Activated T-helper 1 cell treated with anti-CD3 and anti-CD28 coated beads, Interleukin-12 subunit alpha, Interleukin-12 subunit beta, Interleukin-2, Interleukin-4 antibody, amounts not matched to agents 30 ng/mL and 10 ng/mL and 1 ng/mL, durations not matched to agents 14 hours and 24 hours and 36 hours (primary cell): ENCODE measurements around the gene HS6ST1. TPM values are rescaled to one million over a fixed set of nuclear protein-coding genes. Genes with fewer than 3 reads are reported as not detected.
"Not testable (repeated sequence)": the region's sequence is repeated elsewhere in the genome, so short reads cannot be mapped to it uniquely, and the experiment has no call there.

ENCODE experiments used
- DNase-seq: peaks from one replicate; pipeline ENCODE4 v3.0.0; 2021; ENCODE audit warnings: low spot score
- H3K27ac Mint-ChIP-seq: one replicate; pipeline ENCODE4 v1.8.0; 2021; ENCODE audit warnings: mild to moderate bottlenecking, mixed read lengths
- H3K27me3 Mint-ChIP-seq: one replicate; pipeline ENCODE4 v1.8.0; 2022; ENCODE audit warnings: mild to moderate bottlenecking, moderate library complexity, mixed read lengths; ENCODE audit not compliant: insufficient read depth
- H3K36me3 Mint-ChIP-seq: one replicate; pipeline ENCODE4 v1.8.0; 2021; ENCODE audit warnings: low read depth, mixed read lengths
- H3K4me1 Mint-ChIP-seq: one replicate; pipeline ENCODE4 v1.8.0; 2021; ENCODE audit warnings: low read depth, mixed read lengths
- H3K4me3 Mint-ChIP-seq: one replicate; pipeline ENCODE4 v1.8.0; 2021; ENCODE audit warnings: mild to moderate bottlenecking, moderate library complexity, mixed read lengths
- H3K9me3 Mint-ChIP-seq: one replicate; pipeline ENCODE4 v1.8.0; 2021; ENCODE audit warnings: mixed read lengths
- intact Hi-C: fragments of 100-400 bp; cut with micrococcal nuclease; formaldehyde crosslinking; loops from one replicate; pipeline ENCODE4 v1.15.1; 2024
- total RNA-seq: library from RNA; stranded (reverse); gene quantifications from 2 replicates; pipeline ENCODE4 v1.2.3, GENCODE V29; 2022

Gene HS6ST1
- total RNA-seq, 1 donor from 2014 or later: 22.3 TPM

DNA sequence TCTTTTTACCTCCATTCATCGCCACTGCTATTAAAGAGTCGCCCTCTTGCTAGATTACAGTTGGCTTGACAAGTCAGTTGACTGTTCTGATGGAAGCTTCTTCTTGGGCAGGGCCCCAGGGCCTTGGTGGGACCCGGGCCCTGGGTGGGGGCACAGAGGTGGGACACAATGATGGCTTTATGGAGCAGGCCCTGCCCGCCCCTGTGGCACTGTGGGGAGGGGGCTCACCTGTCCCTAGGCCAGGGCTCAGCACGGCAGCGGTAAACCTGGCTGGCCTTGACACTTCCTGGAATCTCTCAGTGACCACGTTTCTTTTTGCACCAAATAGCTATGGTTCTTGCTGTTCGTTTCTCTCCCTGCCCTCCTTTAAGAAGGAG is 4.9 kb upstream of the HS6ST1 start:
- intact Hi-C loops: loop anchor here (2.0 to 10.0 kb wide), 6 partner anchors 91 to 1521 kb away; partner anchors contain the start of gene AMMECR1L
- H3K36me3 Mint-ChIP-seq: no peaks in the 10 kb centered on the region
- peak overlapping the region; percentile 77 for H3K27ac Mint-ChIP-seq
- H3K4me1 Mint-ChIP-seq: peaks cover 6% of the 10 kb centered on the region
- DNase-seq: no peak
- H3K9me3 Mint-ChIP-seq: no peaks in the 10 kb centered on the region
- peak overlapping the region; percentile 78 for H3K4me3 Mint-ChIP-seq
- peaks cover 3% of the 10 kb centered on the region for H3K27me3 Mint-ChIP-seq

- intact Hi-C loops: loop anchor here (2.0 to 10.0 kb wide), 6 partner anchors 91 to 1522 kb away; partner anchors contain the start of gene AMMECR1L
- Mint-ChIP-seq H3K9me3 (no peaks in the 10 kb centered on the region), H3K4me1 (peaks cover 6% of the 10 kb centered on the region), H3K27me3 (peaks cover 3% of the 10 kb centered on the region), H3K27ac (peak overlapping the region; percentile 77), H3K36me3 (no peaks in the 10 kb centered on the region), H3K4me3 (peak overlapping the region; percentile 78)
- no peak for DNase-seq
These were observed 4.3 kb upstream of the HS6ST1 start for GRCh38 chr2:128322715-128323554.

DNA sequence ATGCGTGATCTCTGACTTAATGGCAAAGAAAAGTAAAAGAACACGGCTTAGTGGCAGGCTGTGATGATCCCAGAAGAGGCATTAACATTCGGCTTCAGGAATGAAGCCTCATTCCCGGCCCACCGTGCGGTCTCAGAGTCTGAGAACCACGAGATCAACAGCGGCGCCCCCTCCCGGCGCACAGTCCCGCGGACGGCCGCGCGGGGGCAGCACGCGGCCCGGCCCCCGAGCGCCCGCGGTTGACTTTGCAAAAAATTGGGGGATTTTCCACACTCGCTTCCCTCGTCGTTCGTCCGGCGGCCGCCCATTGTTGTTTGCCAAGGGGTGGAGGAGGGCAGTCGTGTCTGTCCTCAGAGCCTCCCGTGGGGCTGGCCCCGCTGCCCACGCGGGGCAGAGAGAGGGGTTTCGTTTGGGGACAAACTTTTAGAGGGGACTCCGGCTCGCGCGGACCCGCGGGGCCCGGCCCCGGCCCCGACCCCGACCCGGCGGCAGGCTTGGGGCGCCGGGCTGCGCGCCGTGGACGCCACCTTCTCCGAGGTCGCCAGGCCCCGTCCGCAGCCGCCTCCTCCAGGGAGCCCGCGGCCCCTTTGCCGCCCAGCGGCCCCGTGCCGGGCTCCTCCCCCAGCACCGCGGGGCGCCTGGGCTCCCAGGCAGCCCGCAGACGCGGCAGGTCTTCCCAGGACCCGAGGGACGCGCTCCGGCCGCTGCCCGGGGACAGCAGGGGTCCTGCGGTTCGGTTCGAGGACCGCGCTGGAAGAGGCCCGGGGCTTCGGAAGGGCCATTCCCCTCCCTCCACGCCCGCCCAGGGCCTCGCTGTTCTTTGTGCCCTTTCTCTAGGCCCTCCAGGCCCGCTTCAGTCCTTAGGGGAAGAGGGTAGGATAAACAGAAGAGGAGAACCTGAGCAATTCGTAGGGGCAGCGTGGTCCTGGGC is 3.4 kb upstream of the HS6ST1 start:
- Mint-ChIP-seq H3K36me3 (no peaks in the 10 kb centered on the region), H3K4me3 (peak overlapping the region; percentile 76), H3K27ac (peak overlapping the region; percentile 23), H3K4me1 (peaks cover 6% of the 10 kb centered on the region), H3K9me3 (no peaks in the 10 kb centered on the region), H3K27me3 (peaks cover 6% of the 10 kb centered on the region)
- intact Hi-C loops: loop anchor here (1.0 to 10.0 kb wide), 9 partner anchors 90 to 1523 kb away; partner anchors contain the start of genes AMMECR1L and UGGT1
- DNase-seq: peak; percentile 79

- Mint-ChIP-seq H3K9me3 (no peaks in the 10 kb centered on the region), H3K4me3 (peak overlapping the region; percentile 76), H3K4me1 (peaks cover 14% of the 10 kb centered on the region), H3K27ac (peak overlapping the region; percentile 25), H3K27me3 (peaks cover 10% of the 10 kb centered on the region), H3K36me3 (peaks cover 4% of the 10 kb centered on the region)
- intact Hi-C loops: loop anchor here (1.0 to 10.0 kb wide), 8 partner anchors 89 to 1524 kb away; partner anchors contain the start of genes AMMECR1L and UGGT1
- DNase-seq: no peak
These were observed 2.5 kb upstream of the HS6ST1 start for GRCh38 chr2:128320906-128321771.

- Mint-ChIP-seq H3K9me3 (no peaks in the 10 kb centered on the region), H3K36me3 (peaks cover 6% of the 10 kb centered on the region), H3K27me3 (peaks cover 10% of the 10 kb centered on the region), H3K4me1 (peaks cover 17% of the 10 kb centered on the region), H3K27ac (no peak overlapping the region), H3K4me3 (peak overlapping the region; percentile 56)
- no peak for DNase-seq
- intact Hi-C loops: loop anchor here (2.0 to 10.0 kb wide), 6 partner anchors 88 to 1524 kb away; partner anchors contain the start of gene AMMECR1L
These were observed 1.7 kb upstream of the HS6ST1 start for GRCh38 chr2:128320192-128320905.

DNA sequence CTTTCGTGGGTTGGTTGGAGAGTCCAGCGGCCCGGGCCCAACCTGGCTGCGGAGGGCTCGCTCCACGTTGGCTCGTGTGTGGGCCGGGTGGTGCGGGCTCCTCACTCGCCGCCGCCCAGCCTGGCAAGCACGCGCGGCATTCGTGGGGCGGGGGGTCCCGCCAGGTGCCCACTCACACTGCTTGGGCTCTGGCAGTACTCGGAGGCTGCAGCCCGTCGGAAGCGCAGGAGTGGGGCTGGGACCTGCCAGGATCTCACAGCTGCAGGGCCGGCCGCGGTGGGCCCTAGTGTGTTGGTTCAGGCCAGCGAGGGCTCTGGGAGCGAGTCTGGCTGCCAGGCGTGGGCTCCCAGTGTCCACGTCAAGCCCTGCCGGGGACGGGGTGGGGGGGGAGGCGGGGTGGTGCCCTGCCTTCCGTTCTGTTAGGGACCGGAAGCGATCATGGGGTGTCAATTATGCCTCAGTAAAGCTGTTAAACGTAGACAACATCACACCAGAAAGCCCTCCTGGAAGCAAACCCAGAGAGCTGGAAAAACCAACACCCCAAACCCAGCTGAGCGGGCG is 1.0 kb upstream of the HS6ST1 start:
- no peaks in the 10 kb centered on the region for H3K9me3 Mint-ChIP-seq
- H3K27me3 Mint-ChIP-seq: peaks cover 10% of the 10 kb centered on the region
- H3K36me3 Mint-ChIP-seq: peaks cover 9% of the 10 kb centered on the region
- no peak for DNase-seq
- no peak overlapping the region for H3K27ac Mint-ChIP-seq
- intact Hi-C loops: loop anchor here (2.0 to 10.0 kb wide), 10 partner anchors 87 to 1525 kb away; partner anchors contain the start of genes AMMECR1L and IWS1
- peak overlapping the region; percentile 62 for H3K4me3 Mint-ChIP-seq
- peaks cover 21% of the 10 kb centered on the region for H3K4me1 Mint-ChIP-seq

DNA sequence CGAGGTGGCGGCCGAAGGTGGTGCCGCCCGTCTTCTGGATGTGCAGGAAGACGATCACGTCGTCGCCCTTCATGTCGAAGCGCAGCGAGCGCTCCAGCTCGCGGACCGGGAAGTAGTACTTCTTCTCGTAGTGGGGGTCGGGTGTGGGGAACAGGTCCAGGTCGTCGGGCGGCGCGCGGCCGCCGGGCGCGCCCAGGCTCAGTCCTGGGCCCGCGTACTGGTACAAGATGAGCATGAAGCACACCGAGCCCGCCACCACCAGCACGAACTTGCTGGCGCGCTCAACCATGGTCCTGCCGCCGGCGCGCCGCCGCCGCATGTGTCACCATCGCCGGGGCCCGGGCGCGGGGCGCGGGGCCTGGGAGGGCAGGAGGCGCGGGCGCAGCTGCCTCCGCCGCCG is 423 bp downstream of the HS6ST1 start:
- peaks cover 26% of the 10 kb centered on the region for H3K4me1 Mint-ChIP-seq
- H3K4me3 Mint-ChIP-seq, H3K9me3 Mint-ChIP-seq, DNase-seq, H3K27me3 Mint-ChIP-seq, H3K27ac Mint-ChIP-seq: not testable (repeated sequence)
- peaks cover 14% of the 10 kb centered on the region for H3K36me3 Mint-ChIP-seq
- intact Hi-C loops: loop anchor here (5.0 to 10.0 kb wide), 4 partner anchors 141 to 793 kb away; partner anchors contain the start of gene IWS1

DNA sequence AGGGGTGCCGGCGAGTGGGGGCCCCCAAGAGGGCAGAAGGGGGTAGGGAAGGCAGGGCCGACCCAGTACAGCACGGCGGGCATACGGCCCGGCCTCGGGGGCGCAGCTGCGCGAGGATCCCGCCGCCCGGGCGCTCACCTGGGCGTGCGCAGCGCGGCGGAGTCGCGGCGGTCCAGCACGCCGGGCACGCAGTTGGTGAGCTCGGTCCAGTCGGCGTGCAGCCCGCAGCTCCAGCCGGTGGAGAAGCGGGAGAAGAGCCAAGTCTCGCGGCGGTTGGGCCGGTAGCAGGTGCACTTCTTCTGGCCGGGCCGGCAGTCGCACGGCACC is 806 bp downstream of the HS6ST1 start:
- Mint-ChIP-seq H3K36me3 (peaks cover 14% of the 10 kb centered on the region), H3K4me1 (peaks cover 30% of the 10 kb centered on the region), H3K4me3 (peak overlapping the region; percentile 92)
- H3K27ac Mint-ChIP-seq, H3K27me3 Mint-ChIP-seq, H3K9me3 Mint-ChIP-seq, DNase-seq: not testable (repeated sequence)
- intact Hi-C loops: loop anchor here (5.0 to 10.0 kb wide), 4 partner anchors 141 to 793 kb away; partner anchors contain the start of gene IWS1

- Mint-ChIP-seq H3K27ac (no peak overlapping the region), H3K4me3 (peak overlapping the region; percentile 92), H3K36me3 (peaks cover 14% of the 10 kb centered on the region), H3K9me3 (no peaks in the 10 kb centered on the region), H3K27me3 (peaks cover 10% of the 10 kb centered on the region), H3K4me1 (peaks cover 31% of the 10 kb centered on the region)
- no peak for DNase-seq
- intact Hi-C loops: loop anchor here (5.0 to 10.0 kb wide), 4 partner anchors 140 to 793 kb away; partner anchors contain the start of gene IWS1
These were observed 1.3 kb downstream of the HS6ST1 start for GRCh38 chr2:128317181-128317898.

DNA sequence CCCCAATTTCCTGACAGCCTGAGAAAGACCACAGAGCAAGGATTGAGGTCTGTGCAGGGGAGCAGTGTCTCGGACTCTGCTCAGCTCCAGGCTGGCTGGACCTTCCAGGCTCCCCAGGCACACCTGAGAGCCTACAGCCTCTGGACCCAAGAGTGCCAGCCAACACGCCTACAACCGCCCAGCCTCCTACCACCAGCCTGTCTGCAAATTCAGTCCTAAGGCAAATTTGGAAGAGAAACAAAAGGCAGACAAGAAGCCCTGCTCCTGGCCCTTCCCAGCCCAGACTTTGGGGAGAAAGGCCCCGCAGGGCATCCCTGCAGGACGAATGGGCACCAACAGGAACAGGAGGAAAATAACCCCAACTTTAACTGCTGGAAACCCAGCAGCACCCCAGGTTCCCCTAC is 1.9 kb downstream of the HS6ST1 start:
- Mint-ChIP-seq H3K4me3 (peak overlapping the region; percentile 92), H3K9me3 (no peaks in the 10 kb centered on the region), H3K4me1 (peaks cover 31% of the 10 kb centered on the region), H3K27ac (no peak overlapping the region), H3K27me3 (peaks cover 12% of the 10 kb centered on the region), H3K36me3 (peaks cover 14% of the 10 kb centered on the region)
- intact Hi-C loops: loop anchor here (5.0 to 10.0 kb wide), 4 partner anchors 139 to 792 kb away; partner anchors contain the start of gene IWS1
- DNase-seq: no peak
